GM12892 (cell line): ENCODE measurements around the gene BUD31.
"Not testable (repeated sequence)": the region's sequence is repeated elsewhere in the genome, so short reads cannot be mapped to it uniquely, and the experiment has no call there.

ENCODE experiments used
- DNase-seq: peaks from one replicate; pipeline ENCODE4 v3.0.0; 2011; ENCODE audit not compliant: insufficient read length
- FAIRE-seq: peaks from 2 replicates; lab custom pipeline; 2011; peaks lifted over from hg19 to GRCh38; lab: Jason Lieb, UNC
- POLR2A ChIP-seq: IDR thresholded peaks from 2 replicates; pipeline ENCODE4 v1.6.1; 2011; ENCODE audit warnings: low read depth, low read length, control low read depth
- POLR2AphosphoS5 ChIP-seq: IDR thresholded peaks from 2 replicates; pipeline ENCODE4 v1.6.1; 2011; ENCODE audit warnings: low read depth, low read length, control low read depth
- TAF1 ChIP-seq: IDR thresholded peaks from 2 replicates; pipeline ENCODE4 v1.6.1; 2011; ENCODE audit warnings: low read depth, mild to moderate bottlenecking, control low read depth, low read length, borderline replicate concordance

BUD31 gene

GRCh38 chr7:99373091-99374066 lies 35.4 kb upstream of the BUD31 start:
- FAIRE-seq (no peak), DNase-seq (no peak)
- TF ChIP-seq POLR2AphosphoS5 (no peak), TAF1 (no peak), POLR2A (no peak)

- peak; percentile 96 for DNase-seq
- FAIRE-seq = peak; percentile 79
- TF ChIP-seq POLR2A = no peak; the same call in 1 of the 2 replicates
- TF ChIP-seq POLR2AphosphoS5 = peak; percentile 41; the same call in 1 of the 2 replicates
- 0 out of 2 replicates have a peak, but pooled peaks have one; percentile 54 for TF ChIP-seq TAF1
Observed at GRCh38 chr7:99374111-99375064, 34.4 kb upstream of the BUD31 start, which contains the start of gene ARPC1B. Gene ARPC1B, plus strand, starts transcription at chr7:99374730. Its CDS starts 10,985 bp downstream, at chr7:99385715.

- DNase-seq = peak; percentile 84
- TF ChIP-seq POLR2A (peak; percentile 74; the same call in 1 of the 2 replicates), TAF1 (no peak)
- peak; percentile 30 for FAIRE-seq
Observed at GRCh38 chr7:99375070-99375807, 33.5 kb upstream of the BUD31 start.

- DNase-seq (no peak), FAIRE-seq (peak; percentile 86)
- TF ChIP-seq POLR2AphosphoS5 (no peak; the same call in 1 of the 2 replicates), POLR2A (no peak), TAF1 (no peak)
Observed at GRCh38 chr7:99379043-99379577, 29.7 kb upstream of the BUD31 start.

- not testable (repeated sequence) for DNase-seq, FAIRE-seq
- peak; percentile 7; the same call in 1 of the 2 replicates for TF ChIP-seq POLR2A
Observed at GRCh38 chr7:99379693-99380031, 29.1 kb upstream of the BUD31 start.

GRCh38 chr7:99380032-99380822 lies 28.5 kb upstream of the BUD31 start:
- TF ChIP-seq TAF1 = peak; percentile 46; the same call in 1 of the 2 replicates
- TF ChIP-seq POLR2AphosphoS5 = peak; percentile 39
- TF ChIP-seq POLR2A = peak; percentile 5
- FAIRE-seq = no peak
- no peak for DNase-seq

GRCh38 chr7:99380823-99381663 lies 27.7 kb upstream of the BUD31 start:
- peak; percentile 78 for DNase-seq
- peak; percentile 99 for FAIRE-seq
- peak; percentile 96 for TF ChIP-seq POLR2A
- peak; percentile 95 for TF ChIP-seq POLR2AphosphoS5
- peak; percentile 86 for TF ChIP-seq TAF1

- DNase-seq (no peak), FAIRE-seq (no peak)
- TF ChIP-seq TAF1 = no peak
- no peak for TF ChIP-seq POLR2A
- no peak for TF ChIP-seq POLR2AphosphoS5
Observed at GRCh38 chr7:99381664-99382075, 27.1 kb upstream of the BUD31 start.

GRCh38 chr7:99383203-99383602 lies 25.6 kb upstream of the BUD31 start:
- DNase-seq (no peak), FAIRE-seq (no peak)
- TF ChIP-seq POLR2AphosphoS5 = no peak
- TF ChIP-seq TAF1 = no peak
